HG02970 (cell line): ENCODE data around the gene MAX.

Experiments
- ATAC-seq: cut with Tn5 transposase; IDR thresholded peaks from one replicate; pipeline ENCODE4 v1.9.1; 2021; ENCODE audit warnings: mild to moderate bottlenecking, moderate library complexity, moderate number of reproducible peaks; ENCODE audit not compliant: unreplicated experiment, low FRiP score

The MAX gene

DNA sequence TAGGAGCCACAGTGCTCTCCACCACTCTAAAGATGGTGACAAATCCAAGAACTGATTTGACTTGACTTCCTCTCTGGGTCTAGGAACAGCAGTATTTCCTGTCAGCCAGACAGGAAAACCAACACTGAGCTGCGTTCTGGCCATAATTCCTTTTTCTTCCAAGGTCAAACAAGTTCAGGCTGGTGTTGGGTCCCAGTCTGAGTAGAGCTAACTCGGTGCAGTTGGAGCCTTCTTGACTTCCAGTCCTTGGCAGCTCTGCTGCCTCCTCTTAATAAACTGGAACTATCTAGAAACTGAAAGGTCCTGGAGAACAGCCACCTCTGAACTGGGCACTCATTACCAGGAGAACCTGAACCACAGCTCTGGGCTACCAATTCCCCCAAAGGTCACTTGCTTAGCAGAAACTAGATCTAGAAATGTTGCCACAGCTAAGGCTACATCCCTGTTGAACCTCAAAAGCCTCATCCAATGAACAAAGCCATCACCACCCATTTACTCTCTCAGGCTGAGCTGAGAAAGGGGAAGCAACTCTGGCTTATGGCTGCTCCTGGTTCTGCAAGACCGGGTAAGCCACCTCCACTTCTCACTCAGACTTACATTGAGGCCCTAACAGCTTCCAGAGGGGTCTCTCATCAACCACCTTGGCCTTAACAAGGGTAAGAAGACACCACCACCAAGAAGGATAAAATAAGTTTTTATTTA is 27.7 kb downstream of the MAX start:
- ATAC-seq: no peak

DNA sequence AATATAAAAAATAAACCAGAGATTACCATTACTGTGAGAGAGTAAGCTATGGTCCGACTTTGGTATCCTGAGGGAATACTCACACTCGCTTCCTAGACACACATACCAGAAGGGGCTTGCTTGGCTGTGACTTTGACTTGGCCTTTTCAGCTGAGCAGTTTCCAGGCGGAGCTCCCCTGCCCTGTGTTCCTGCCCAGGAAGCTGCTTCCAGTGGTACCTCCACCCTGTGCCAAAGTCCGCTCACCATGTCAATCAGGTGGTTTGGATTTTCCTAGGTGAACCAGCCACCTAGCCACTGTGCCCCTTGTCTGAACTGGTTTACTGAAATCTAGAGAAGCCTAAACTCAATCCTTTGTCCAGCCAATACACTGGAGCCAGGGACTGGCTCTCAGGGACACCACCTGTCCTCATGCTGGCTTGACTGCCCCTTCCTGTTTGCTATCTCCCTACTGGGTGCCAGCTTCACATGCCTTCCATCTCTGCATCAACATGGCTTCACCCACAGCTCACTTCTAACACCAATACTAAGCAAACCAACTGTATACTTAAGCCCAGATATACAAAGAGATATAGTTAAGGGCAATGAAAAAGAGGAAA is 28.6 kb downstream of the MAX start:
- ATAC-seq: no peak

DNA sequence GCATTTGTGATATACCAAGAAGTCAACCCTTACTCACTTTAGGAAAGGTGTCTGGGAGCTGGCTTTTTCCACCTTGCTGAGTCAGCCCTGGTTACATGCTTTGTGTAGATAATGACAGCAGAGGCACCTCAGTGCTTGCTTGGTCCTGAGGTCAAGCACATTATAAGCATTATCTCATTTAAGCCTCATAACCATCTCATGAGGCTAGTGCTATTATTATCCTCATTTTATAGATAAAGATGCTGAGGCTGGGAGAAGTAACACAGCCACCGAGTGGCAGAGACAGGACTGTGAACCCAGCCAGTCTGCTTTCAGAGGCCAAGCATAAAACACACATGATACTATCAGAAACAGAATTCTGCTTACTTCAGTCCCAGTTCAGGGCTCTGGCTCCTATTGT is 29.4 kb downstream of the MAX start:
- no peak for ATAC-seq

DNA sequence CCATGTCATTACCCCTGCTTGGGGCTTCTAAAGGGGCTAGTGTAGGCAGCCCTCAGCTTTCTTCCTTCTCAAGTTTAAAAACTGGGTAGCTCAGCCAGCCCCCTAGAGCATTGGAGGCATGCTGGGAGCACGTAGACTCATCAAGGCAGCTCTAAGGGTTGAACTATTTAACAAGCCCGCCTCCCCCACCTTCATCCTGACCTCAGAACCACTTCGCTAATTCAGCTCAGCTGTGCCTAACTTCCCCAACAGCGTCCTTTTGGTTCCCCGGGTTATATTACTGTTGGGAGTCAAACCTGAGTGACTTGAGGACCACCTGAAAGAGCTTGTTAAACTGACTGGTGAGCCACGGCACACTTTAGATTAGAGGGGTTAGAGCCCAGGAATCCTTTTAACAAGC is 30.1 kb downstream of the MAX start:
- ATAC-seq: no peak

DNA sequence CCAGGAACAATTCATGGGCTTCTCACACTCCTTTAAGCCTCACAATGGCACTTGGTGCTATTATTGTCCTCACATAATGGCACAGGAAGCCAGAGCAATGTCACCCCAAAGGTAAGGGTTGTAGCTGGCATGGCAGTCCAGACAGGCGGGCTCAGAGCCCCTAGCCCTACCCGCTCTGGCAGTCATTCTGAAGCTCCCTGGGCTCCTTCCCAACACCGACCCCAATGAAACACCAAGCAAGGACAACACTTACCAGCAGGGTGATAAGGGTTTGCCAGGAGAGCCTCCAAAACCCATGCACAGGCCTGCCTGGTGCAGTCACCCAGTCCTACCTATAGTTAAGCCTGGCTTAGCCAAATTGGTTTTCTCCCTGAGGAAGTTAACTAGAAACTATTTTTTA is 30.8 kb downstream of the MAX start:
- no peak for ATAC-seq

DNA sequence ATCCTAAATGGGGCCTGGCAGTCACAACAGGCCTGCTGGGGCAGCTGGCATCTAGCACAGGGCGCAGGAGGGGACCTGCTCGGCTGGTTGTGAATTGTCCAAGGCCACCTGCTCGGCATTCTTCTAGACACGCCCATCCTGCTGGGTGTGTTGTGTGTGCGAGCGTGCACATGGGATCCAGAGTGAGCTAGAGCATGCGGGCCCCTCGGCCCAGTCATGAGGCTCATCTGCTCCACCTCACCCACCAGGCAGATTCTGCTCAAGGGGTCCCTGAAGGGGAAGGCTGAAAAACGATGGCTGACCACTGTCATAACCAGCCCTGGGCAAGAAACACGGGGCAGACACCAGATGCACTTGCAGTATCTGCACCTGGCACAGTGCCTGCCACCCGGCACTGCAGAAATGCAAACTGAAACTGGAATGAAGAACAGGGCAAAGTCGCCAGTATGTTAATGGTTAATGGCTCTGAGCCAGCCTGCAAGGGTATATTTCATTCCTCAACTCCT is 31.8 kb downstream of the MAX start:
- ATAC-seq: no peak

DNA sequence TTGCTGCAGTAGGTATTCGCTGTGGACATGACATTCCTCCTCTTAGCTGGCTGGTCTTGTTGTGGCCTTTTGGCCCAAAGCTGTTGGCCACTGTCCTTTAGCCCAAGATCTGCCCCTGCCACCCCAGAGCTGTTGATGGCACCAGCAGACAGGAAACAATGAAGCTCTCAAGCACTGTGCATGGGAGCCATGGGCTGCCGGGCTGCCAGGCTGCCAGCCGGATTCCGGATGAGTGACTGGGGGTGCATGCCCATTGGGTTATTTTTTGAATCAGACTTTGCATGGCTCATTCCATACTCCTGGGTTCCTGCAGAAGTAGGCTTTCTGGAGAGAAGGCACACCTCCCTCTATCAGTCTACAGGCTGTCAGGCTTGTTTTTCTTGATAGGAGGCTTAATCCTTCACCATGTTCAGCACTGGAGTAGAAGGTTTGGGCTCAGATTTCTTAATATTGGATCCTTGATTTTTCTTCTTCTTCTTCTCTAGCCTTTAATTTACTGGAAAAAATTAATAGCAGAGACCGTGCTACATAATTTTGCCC is 32.4 kb downstream of the MAX start:
- no peak for ATAC-seq

DNA sequence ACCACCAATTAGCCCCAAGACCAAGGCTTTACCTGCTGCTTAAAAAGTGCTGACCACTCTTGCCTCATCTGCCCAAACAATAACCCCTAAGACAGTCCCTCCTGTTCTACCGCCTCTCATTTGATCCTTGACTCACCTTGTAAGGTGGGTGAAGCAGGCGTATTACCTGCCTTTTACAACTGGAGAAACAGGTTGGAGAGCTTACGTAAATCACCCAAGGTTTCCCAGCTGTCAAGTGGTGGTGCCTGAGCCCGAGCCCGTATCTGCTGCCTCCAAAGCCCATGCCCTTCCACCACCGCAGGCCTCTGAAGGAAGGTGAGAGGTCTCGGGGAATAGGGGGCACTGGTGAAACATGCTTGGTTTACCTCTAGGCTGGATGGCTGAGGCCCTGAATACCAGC is 36.6 kb downstream of the MAX start:
- no peak for ATAC-seq

DNA sequence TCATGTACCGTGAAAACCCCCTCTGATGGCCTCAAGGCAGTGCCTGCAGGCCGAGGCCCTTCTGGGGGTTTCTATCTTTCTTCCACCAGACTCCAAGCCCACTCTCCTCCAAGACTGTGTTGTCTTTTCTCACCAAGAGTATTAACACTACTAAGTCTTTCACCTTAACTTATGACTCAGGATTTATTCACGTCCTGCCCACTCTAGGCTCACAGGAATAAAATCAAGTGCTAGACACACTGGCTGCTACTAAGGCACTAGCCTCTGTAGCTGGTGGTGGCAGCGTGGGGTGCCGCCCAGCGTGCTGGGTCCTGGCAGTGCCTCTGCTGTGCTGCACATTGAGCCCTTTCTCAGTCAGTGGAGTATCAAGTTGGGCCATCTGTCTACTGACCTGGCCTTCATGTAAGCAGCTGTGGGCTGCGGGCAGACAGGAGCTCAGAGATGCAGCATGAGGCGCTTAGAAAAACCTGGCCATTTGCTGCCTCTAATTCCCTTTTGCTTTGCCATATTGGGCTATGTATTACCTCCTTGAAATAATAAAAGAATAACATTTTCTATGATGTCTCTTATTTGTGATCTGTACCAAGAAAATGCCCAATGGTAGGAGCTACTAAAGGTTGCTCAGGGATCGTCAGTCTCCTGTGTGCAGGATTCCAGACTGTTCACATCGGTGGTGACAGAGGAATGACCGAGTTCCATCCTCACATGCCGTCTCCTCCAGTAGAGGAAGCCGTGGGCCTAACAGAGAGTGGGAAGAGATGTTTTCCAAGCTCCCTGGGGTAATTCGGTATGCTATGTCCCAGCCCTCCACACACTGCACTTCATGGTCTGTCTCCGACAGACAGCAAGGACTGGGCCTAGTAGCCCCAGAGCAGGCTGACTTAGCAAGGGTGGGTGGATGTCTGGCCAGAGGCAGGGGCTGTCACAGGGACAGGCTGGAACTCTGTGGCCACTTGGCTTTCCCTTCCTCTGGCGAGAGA is 39.9 kb downstream of the MAX start:
- ATAC-seq: no peak

DNA sequence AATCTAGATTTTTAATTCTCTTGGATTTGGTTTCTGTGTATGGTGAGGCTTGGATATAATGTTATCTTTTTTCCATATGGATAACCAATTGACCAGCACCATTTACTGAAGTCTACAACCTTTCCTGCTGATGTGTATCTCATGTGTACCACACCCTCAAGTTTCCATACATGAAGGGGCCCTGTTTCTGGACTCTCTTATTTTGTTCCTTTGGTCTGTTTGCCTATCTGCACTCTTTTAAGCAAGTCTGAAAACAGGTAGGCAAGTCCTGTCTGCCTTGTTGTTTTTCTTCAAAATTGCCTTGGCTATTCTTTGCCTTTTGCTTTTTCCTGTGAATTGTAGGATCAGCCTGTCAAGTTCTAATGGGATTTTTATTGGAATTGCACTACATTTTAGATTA is 44.6 kb downstream of the MAX start:
- no peak for ATAC-seq

DNA sequence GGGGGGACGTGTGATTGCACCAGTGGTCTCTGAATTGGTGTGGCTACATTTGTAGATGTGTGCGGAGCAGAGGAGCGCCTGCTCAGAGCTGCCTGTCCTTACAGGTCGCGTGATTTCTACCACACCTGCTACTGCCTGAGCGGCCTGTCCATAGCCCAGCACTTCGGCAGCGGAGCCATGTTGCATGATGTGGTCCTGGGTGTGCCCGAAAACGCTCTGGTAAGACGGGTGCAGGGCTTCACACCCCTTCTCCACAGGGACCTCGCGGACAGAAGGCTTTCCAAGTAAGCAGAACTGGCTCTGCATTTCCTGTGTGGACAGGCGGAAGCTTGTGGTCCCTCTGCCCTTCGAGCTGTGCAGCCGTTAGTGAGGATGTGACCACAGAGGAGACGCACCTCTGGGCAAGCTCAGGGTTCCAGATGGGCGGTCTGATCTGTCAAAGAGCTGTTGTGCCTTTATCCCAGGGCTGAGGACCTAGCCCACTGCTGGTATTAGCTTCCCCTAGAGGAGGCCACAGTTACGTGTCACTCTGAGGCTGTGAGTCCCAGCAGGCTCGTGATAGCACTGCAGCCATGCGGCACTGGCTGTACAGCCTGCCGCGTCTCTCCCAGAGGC is 47.7 kb downstream of the MAX start:
- no peak for ATAC-seq

DNA sequence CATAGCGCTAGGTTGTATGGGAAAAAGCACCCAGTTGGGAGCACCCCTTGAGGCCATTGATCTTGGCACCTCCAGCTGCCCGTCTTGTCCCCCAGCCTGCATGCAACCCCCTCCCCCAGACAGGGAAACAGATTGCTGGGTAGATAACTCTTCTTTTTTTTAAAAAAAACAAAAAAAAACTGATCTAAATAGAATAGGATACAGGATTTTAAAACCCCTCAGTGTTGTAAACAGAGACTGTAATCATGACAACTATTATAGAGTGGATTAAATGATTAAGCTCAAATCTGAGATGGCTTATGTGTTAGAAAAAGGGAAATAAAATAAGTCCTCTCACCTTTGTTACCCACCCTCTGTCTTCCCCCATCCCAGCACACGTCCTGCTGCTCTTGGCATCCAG is 48.9 kb downstream of the MAX start:
- ATAC-seq: no peak

DNA sequence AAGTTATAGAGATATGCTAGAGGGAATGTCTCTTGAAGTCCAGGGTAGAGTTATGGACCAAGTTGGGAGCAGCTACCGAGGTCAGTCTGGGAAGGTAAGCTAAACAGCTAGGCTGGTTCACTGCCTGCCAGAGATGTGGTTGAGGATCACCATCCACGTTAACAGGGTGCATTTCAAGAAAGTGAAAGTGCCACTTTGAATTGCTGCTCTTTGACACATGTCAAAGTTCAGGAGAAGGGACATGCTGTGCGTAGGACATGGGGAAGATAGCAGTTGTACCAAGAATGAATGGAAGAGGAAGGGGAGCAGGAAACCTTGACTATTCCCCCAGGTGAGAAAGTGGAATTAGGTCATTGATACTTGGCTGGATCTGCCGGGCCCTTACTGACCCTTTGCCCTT is 49.5 kb downstream of the MAX start:
- no peak for ATAC-seq

DNA sequence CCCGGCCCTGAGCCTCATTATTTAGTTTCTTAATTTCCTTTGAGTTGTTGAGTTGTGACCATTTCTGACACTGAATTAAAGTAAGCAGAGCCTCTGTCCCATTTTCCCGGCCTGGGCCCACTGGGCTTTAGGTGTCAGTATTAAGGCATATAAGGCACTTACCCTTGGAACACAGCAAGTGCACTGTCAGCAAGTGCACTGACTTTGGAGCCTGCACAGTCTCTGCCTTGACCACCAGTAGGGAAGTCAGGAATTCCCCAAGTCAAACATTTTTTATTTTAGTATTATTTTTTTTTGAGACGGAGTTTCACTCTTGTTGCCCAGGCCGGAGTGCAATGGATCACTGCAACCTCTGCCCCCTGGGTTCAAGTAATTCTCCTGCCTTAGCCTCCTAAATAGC is 56.6 kb downstream of the MAX start:
- no peak for ATAC-seq

DNA sequence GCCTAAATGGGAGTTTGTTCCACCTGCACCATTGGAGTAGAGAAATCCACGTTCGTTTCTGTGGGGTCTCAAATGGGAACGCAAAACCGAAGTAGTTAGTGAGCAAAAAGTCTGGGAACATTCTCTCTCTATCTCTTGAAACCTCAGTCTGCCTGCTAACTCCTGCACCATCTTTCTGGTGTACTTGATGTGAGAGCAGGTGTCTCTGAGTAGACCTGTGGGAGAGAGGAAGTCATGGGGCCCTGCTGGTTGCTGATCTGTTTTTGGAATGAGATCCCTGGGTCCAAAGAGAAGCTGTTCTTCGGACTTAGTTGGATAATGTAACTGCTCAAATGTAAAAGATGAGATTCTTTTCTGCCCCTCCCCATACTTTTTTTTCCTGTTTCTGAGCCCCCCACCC is 57.3 kb downstream of the MAX start:
- no peak for ATAC-seq

DNA sequence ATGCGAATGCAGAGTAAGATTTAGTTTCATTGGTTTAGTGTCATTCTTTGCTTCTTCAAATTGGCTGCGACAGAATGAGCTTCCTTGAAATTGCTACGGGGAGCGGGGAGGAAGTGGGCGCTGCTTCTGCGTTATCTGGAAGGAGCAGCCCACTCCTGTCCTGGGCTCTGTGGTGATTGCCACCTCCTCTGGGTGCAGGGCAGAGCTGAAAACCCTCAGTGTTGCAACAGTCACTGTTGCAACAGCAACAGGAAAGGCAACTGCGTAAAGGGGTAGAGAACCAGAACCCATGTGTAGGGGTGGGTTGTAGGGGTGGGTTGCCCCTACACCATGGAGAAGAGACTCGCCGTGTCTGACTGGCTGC is 57.7 kb downstream of the MAX start:
- ATAC-seq: no peak

DNA sequence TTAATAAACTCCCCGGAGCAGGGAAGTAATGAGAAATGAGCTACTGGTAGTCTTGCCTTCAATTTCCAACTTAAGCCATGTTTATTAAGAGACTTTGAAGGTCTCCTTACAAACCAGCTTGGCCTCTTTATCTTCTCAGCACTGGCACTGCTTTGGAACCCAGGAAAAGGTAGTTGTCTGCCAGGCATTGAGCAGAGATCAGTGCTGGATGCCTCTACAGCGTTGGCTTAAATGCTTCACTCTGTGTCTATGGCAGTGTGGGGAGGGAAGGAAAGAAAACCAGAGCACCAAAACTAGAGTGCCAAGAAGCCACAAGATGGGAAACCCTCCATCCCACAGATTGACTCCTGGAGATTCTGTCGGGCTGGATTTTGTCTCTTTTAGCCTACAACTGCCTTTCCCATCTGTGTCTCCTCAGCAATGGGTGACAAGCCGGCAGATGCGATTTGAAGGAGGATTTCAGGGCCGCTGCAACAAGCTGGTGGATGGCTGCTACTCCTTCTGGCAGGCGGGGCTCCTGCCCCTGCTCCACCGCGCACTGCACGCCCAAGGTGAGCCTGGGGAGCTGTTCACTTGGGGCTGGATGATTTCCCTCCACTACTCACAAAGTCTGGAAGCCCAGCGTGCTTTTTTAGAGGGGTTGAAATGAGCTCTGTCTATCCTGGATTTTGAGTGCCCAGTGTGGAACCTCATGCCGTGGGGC is 58.3 kb downstream of the MAX start:
- no peak for ATAC-seq

DNA sequence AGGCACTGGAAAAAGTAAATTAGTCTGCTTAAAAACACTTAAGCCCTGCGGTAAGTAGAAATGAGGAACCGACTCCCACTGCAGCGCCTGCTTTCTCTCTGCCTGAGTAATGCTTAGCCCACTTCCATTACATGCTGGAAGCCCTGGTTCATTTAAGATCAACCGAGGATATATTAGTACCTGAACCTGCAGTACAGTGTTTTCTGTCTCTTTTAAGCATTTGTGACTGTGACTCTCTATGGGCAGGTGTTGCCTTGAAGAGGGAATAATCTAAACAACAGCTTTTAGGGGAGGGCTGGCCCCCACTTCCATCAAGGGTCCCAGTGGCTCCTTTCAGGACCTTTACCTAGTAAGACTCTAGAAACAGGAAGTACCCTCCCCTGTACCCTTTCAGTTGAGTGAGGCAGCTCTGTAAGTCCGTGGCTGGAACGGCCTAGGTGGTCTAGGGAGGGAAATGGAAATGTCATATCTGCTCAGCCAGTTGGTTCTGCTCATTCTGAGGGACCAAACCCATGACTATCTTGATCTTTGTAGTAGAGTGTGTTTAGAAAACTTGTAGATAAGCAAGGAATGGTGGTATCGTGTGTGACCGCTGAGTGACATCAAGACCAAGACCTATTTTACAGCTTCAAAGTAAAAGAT is 59.5 kb downstream of the MAX start:
- ATAC-seq: no peak

DNA sequence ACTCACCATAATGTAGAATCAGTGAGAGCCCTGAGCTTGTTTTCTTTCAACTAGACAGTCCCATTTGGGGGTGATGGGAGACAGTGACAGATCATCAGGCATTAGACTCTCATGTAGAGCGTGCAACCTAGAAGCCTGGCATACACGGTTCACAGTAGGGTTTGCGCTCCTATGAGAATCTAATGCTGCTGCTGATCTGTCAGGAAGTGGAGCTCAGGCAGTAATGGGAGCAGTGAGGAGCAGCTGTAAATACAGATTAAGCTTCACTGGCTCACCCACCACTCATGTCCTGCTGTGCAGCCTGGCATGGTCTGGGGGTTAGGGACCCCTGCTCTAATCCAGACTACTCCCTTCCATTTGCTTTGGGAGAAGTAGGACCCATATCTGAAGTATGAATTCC is 60.0 kb downstream of the MAX start:
- no peak for ATAC-seq
